SU-DHL-6 (cell line): ENCODE data around the gene PRCD.
"Not testable (repeated sequence)": the region's sequence is repeated elsewhere in the genome, so short reads cannot be mapped to it uniquely, and the experiment has no call there.

Experiments used
- H2AFZ ChIP-seq: fragments of 200-600 bp; sonication (generic); 2 replicates; pipeline ENCODE4 v1.6.1; 2014; ENCODE audit warnings: low read depth, mild to moderate bottlenecking, moderate library complexity, mixed read lengths, antibody characterized with exemption, low read length; ENCODE audit not compliant: severe bottlenecking
- H3F3A ChIP-seq: fragments of 200-600 bp; shearing (Covaris generic); 2 replicates; pipeline ENCODE4 v1.6.0; 2016; ENCODE audit warnings: antibody characterized with exemption, mild to moderate bottlenecking; ENCODE audit not compliant: insufficient read depth
- H3K27ac ChIP-seq: fragments of 200-600 bp; sonication (generic); 2 replicates; pipeline ENCODE4 v1.5.1; 2016; ENCODE audit warnings: low read depth, mild to moderate bottlenecking, low read length, moderate library complexity, mixed read lengths
- H3K27me3 ChIP-seq: fragments of 200-600 bp; sonication (generic), shearing (Covaris generic); 2 replicates; pipeline ENCODE4 v1.6.0; 2014; ENCODE audit warnings: mild to moderate bottlenecking, low read length
- H3K36me3 ChIP-seq: fragments of 200-600 bp; sonication (generic); 2 replicates; pipeline ENCODE4 v1.6.1; 2014; ENCODE audit warnings: mild to moderate bottlenecking, low read length, mixed read lengths
- H3K4me2 ChIP-seq: fragments of 300-600, 200-600 bp; shearing (Covaris generic), sonication (generic); 2 replicates; pipeline ENCODE4 v1.6.0; 2014; ENCODE audit warnings: low read length, low read depth, mild to moderate bottlenecking; ENCODE audit not compliant: poor library complexity, severe bottlenecking
- H3K4me3 ChIP-seq: fragments of 200-600 bp; sonication (generic); 2 replicates; pipeline ENCODE4 v1.5.1; 2014; ENCODE audit warnings: antibody characterized with exemption, low read length, mild to moderate bottlenecking, mixed read lengths; ENCODE audit not compliant: insufficient read depth, poor library complexity, severe bottlenecking
- H3K79me2 ChIP-seq: fragments of 200-600 bp; sonication (generic); 2 replicates; pipeline ENCODE4 v1.6.1; 2014; ENCODE audit warnings: mild to moderate bottlenecking, low read length, moderate library complexity; ENCODE audit not compliant: insufficient read depth
- H3K9ac ChIP-seq: fragments of 200-600 bp; sonication (generic); 2 replicates; pipeline ENCODE4 v1.7.0; 2014; ENCODE audit warnings: mild to moderate bottlenecking, low read length
- H3K9me2 ChIP-seq: fragments of 200-600 bp; sonication (generic); replicated peaks from 2 replicates; pipeline ENCODE4 v1.6.1; 2014; ENCODE audit warnings: low read length; ENCODE audit not compliant: insufficient read depth
- H3K9me3 ChIP-seq: fragments of 200-600 bp; sonication (generic); 2 replicates; pipeline ENCODE4 v1.6.1; 2014; ENCODE audit warnings: low read length, mixed read lengths; ENCODE audit not compliant: insufficient read depth
- H4K20me1 ChIP-seq: fragments of 200-600 bp; sonication (generic); 2 replicates; pipeline ENCODE4 v1.6.1; 2014; ENCODE audit warnings: low read depth, mild to moderate bottlenecking, antibody characterized with exemption, low read length, moderate library complexity, mixed read lengths
- EZH2phosphoT487 ChIP-seq: fragments of 200-600 bp; sonication (generic), shearing (Covaris generic); conservative IDR thresholded peaks from 2 replicates; pipeline ENCODE4 v1.6.1; 2018; ENCODE audit warnings: mild to moderate bottlenecking, antibody characterized with exemption, low read length, moderate library complexity, mixed read lengths
- TF ChIP-seq, protein P1 (sequence below): fragments of 200-600 bp; sonication (generic); IDR thresholded peaks from one replicate; pipeline ENCODE4 v1.5.1; 2017; ENCODE audit warnings: antibody characterized with exemption, mild to moderate bottlenecking, low read length, moderate library complexity; ENCODE audit not compliant: insufficient read depth, poor library complexity, severe bottlenecking

The PRCD gene

DNA sequence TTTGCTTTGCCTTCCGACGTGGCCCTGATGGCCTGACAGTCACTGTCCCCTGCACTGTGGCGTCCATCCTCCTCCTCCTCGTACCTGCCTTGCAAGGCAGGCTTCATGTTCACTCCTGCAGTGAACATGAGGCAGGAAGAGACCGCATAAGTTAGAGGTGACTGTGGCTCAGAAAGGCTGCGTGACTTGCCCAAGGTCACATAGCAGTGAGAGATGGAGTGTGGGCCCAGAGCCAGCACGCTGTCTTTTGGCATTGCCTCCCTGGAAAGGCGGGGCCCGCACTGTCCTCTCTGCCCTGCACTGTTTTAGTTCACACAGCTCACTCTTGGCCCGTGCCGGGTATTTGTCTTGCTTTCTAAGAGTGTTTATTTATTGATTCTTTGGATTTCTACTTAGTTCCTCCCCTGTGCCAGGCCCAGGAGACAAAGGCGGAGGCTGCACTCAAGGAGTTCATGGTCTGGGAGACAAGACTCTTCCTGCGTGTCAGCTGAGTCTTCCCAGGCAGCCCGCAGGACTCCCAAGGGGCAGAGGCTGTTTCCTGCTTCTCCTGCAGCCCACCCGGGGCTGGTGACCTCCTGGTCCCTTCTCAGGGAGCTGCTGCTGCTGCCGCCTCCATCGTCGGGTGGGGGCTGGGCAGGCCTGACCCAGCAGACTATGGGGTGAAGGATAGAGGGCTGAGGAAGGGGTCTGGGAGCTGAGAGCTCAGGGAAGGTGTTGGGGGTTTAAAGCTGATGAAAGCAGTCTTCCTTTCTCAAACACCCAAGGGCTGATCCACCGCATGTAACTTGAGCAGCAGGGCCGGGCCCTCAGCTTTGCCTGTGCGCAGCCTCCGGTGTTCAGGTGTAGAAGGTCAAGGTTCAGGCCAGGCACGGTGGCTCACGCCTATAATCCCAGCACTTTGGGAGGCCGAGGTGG lies 15.0 kb upstream of the PRCD start:
- no peaks in the 10 kb centered on the region for H3K27me3 ChIP-seq
- TF ChIP-seq EZH2phosphoT487: no peak
- TF ChIP-seq, protein P1, sequence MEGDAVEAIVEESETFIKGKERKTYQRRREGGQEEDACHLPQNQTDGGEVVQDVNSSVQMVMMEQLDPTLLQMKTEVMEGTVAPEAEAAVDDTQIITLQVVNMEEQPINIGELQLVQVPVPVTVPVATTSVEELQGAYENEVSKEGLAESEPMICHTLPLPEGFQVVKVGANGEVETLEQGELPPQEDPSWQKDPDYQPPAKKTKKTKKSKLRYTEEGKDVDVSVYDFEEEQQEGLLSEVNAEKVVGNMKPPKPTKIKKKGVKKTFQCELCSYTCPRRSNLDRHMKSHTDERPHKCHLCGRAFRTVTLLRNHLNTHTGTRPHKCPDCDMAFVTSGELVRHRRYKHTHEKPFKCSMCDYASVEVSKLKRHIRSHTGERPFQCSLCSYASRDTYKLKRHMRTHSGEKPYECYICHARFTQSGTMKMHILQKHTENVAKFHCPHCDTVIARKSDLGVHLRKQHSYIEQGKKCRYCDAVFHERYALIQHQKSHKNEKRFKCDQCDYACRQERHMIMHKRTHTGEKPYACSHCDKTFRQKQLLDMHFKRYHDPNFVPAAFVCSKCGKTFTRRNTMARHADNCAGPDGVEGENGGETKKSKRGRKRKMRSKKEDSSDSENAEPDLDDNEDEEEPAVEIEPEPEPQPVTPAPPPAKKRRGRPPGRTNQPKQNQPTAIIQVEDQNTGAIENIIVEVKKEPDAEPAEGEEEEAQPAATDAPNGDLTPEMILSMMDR: no peak
- H3F3A ChIP-seq: no peaks in the 10 kb centered on the region
- H2AFZ ChIP-seq: no peak overlapping the region
- no peaks in the 10 kb centered on the region for H4K20me1 ChIP-seq
- H3K4me3 ChIP-seq: no peak overlapping the region
- H3K27ac ChIP-seq: no peak overlapping the region
- H3K9me3 ChIP-seq: no peaks in the 10 kb centered on the region
- no peaks in the 10 kb centered on the region for H3K9me2 ChIP-seq
- no peaks in the 10 kb centered on the region for H3K36me3 ChIP-seq
- H3K9ac ChIP-seq: no peak overlapping the region
- no peak overlapping the region for H3K4me2 ChIP-seq
- H3K79me2 ChIP-seq: no peaks in the 10 kb centered on the region

- not testable (repeated sequence) for H3F3A ChIP-seq, H3K36me3 ChIP-seq, H3K79me2 ChIP-seq, H3K4me3 ChIP-seq, H4K20me1 ChIP-seq, H3K9me3 ChIP-seq, H2AFZ ChIP-seq, H3K27ac ChIP-seq, H3K27me3 ChIP-seq, H3K9ac ChIP-seq, H3K4me2 ChIP-seq, H3K9me2 ChIP-seq
Observed at GRCh38 chr17:76525513-76525833, 14.4 kb upstream of the PRCD start.

DNA sequence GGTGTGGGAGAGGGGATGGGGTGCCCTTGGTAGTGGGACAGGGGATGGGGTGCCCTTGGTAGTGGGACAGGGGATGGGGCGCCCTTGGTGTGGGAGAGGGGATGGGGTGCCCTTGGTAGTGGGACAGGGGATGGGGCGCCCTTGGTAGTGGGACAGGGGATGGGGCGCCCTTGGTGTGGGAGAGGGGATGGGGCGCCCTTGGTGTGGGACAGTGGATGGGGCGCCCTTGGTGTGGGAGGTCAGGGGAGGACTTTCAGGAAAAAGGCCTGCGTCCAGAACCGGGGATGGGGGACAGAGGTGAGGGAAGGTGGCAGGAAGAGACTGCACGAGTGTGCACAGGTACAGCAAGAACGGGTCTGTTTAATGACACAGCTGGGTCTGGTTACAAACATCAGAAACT lies 12.8 kb upstream of the PRCD start:
- not testable (repeated sequence) for H3F3A ChIP-seq, H3K4me3 ChIP-seq, H4K20me1 ChIP-seq, H3K9ac ChIP-seq, H3K36me3 ChIP-seq, H3K27me3 ChIP-seq, H3K79me2 ChIP-seq, H3K9me3 ChIP-seq, H3K9me2 ChIP-seq, H3K27ac ChIP-seq
- Histone ChIP-seq H2AFZ (peak overlapping the region; percentile 92), H3K4me2 (peak overlapping the region; percentile 64)

GRCh38 chr17:76527430-76528111 lies 12.3 kb upstream of the PRCD start:
- peak overlapping the region; percentile 64 for H3K4me2 ChIP-seq
- H3K79me2 ChIP-seq: no peaks in the 10 kb centered on the region
- H2AFZ ChIP-seq: peak overlapping the region; percentile 92
- H3K9ac ChIP-seq: peak overlapping the region; percentile 37
- H3K36me3 ChIP-seq: no peaks in the 10 kb centered on the region
- no peaks in the 10 kb centered on the region for H4K20me1 ChIP-seq
- H3K27ac ChIP-seq: peak overlapping the region; percentile 30; the same call in 1 of the 2 replicates
- no peak for TF ChIP-seq EZH2phosphoT487
- TF ChIP-seq, protein P1: no peak
- no peaks in the 10 kb centered on the region for H3K27me3 ChIP-seq
- no peaks in the 10 kb centered on the region for H3K9me2 ChIP-seq
- H3K9me3 ChIP-seq: no peaks in the 10 kb centered on the region
- H3K4me3 ChIP-seq: peak overlapping the region; percentile 12
- no peaks in the 10 kb centered on the region for H3F3A ChIP-seq
